ENCODE data around the gene RIOK2. TPM values are rescaled to one million over a fixed set of nuclear protein-coding genes. Genes with fewer than 3 reads are reported as not detected.

The RIOK2 gene
- total and polyA plus RNA-seq, 12 donors, result 4.2 to 41.9 (median 22.3) TPM

- H3K36me3 ChIP-seq (replicated peaks in 1 of 2), result no peaks in the 10 kb centered on the region
- H3K27me3 ChIP-seq, result no peaks in the 10 kb centered on the region
- H3K4me3 ChIP-seq, result no peak overlapping the region
- no peaks in the 10 kb centered on the region for H3K9me3 ChIP-seq (replicated peaks in 1 of 3)
- TF ChIP-seq CTCF (IDR thresholded peaks at IDR 0.05) (no peak), POLR2A (IDR thresholded peaks at IDR 0.05) (no peak)
- WGBS, 4 donors, result 85 to 96% (median 93%) methylated on average over 3 of the region's 3 CpGs
- H3K4me1 ChIP-seq (replicated peaks in 1 of 2), result no peaks in the 10 kb centered on the region
- DNase-seq, result no peak
- intact Hi-C loops (cut with DNase I), result loop anchor here in 1 of 2 donors (10.0 kb wide), 1 partner anchor 277 kb away; the partner anchor contains the start of gene ERAP2
- H3K27ac ChIP-seq, result no peak overlapping the region
Measured at GRCh38 chr5:97151370-97151769, 31.7 kb downstream of the RIOK2 start.

DNA sequence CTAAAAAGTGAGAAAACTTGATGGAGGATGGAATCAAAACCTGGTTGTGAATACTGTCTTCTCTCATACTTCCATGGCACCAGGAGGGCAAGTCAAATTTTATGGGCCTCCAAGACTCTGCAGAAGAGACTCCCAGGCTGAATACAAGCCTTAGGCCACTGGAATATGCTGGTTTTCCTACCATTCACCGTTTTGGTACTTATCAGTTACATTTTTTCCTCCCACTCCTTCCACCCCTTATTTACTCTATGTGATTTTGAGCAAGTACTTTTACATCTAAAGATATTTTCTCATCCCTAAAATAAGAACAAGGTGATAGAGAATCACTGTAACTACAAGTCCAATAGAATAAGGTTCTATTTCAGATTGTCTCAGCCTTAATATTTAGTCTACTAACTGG is 32.6 kb downstream of the RIOK2 start:
- WGBS, 4 donors, result 60 to 78% (median 65%) methylated on average over 1 of the region's 1 CpG
- Histone ChIP-seq H3K27ac (no peak overlapping the region), H3K27me3 (no peaks in the 10 kb centered on the region), H3K9me3 (replicated peaks in 1 of 3) (no peaks in the 10 kb centered on the region), H3K36me3 (replicated peaks in 1 of 2) (no peaks in the 10 kb centered on the region), H3K4me1 (replicated peaks in 1 of 2) (no peaks in the 10 kb centered on the region), H3K4me3 (no peak overlapping the region)
- intact Hi-C loops (cut with DNase I), result loop anchor here in 1 of 2 donors (10.0 kb wide), 1 partner anchor 276 kb away; the partner anchor contains the start of gene ERAP2
- DNase-seq, result no peak
- TF ChIP-seq POLR2A (IDR thresholded peaks at IDR 0.05) (no peak), CTCF (IDR thresholded peaks at IDR 0.05) (no peak)

GRCh38 chr5:97149709-97150108 is 33.3 kb downstream of the RIOK2 start:
- Histone ChIP-seq H3K27ac (no peak overlapping the region), H3K4me1 (replicated peaks in 1 of 2) (no peaks in the 10 kb centered on the region), H3K9me3 (replicated peaks in 1 of 3) (no peaks in the 10 kb centered on the region), H3K27me3 (no peaks in the 10 kb centered on the region), H3K36me3 (replicated peaks in 1 of 2) (no peaks in the 10 kb centered on the region), H3K4me3 (no peak overlapping the region)
- intact Hi-C loops (cut with DNase I), result loop anchor here in 1 of 2 donors (10.0 kb wide), 1 partner anchor 275 kb away; the partner anchor contains the start of gene ERAP2
- no peak for DNase-seq
- 70 to 84% (median 73%) methylated on average over 2 of the region's 2 CpGs for WGBS, 4 donors
- TF ChIP-seq POLR2A (IDR thresholded peaks at IDR 0.05) (no peak), CTCF (IDR thresholded peaks at IDR 0.05) (no peak)

- whole genome bisulfite sequencing, 4 donors, result 31 to 53% (median 45%) methylated on average over 3 of the region's 3 CpGs
Measured at GRCh38 chr5:97148288-97148687, 34.8 kb downstream of the RIOK2 start.

More at GRCh38 chr5:97148288-97148687, 34.8 kb downstream of the RIOK2 start:
- Histone ChIP-seq H3K9me3 (replicated peaks in 1 of 3) (no peaks in the 10 kb centered on the region), H3K27ac (no peak overlapping the region), H3K36me3 (replicated peaks in 1 of 2) (no peaks in the 10 kb centered on the region), H3K4me3 (no peak overlapping the region), H3K27me3 (no peaks in the 10 kb centered on the region), H3K4me1 (replicated peaks in 1 of 2) (no peaks in the 10 kb centered on the region)
- TF ChIP-seq CTCF (IDR thresholded peaks at IDR 0.05) (no peak), POLR2A (IDR thresholded peaks at IDR 0.05) (no peak)
- intact Hi-C loops (cut with DNase I), result no loop called here
- DNase-seq, result no peak
